ENCODE measurements around the gene SCYGR8.
A peak's percentile ranks its signal among the peaks of the same experiment; 100 is the strongest.

SCYGR8 gene

GRCh38 chr2:227759411-227760118 lies 13.9 kb downstream of the SCYGR8 start:
- DNase-seq (ENCODE audit: extremely low read depth in 1 of 2, low read depth in 1 of 2) = no peak

DNA sequence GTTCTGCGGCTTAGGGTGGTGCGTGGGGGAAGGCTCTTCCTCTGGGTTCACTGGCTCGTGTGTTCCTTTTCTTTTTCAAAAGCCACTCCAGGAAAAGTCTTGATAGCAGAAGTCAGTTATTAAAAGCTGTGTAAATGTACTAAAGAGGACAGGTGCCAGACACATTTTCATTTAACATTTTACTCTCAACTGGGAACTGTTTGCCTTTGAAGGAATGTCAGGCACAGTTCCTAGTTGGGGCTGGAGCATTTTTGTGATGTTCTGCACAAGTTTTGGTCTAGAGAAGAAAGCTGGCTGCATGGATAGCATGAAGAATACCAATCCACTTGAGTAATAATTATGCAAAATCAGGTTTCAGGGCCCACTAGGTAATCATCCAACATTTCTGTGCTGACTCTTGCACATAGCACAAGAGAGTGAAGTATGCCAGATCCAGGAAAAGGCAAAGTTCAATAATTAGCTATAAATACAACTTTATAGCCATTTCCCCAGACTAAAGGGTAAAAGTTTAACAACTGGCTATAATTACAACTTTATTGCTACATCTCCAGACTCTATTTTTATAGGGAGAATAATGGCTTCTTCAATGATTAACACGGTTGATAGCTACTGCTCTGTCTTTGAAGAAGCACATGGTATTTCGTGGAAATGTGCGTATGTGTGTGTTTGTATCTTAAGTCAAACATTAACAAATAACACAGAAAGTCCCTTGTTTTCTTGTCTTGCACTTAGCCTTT lies 16.2 kb downstream of the SCYGR8 start:
- no peak for DNase-seq (ENCODE audit: extremely low read depth in 1 of 2, low read depth in 1 of 2)

- no peak for DNase-seq (ENCODE audit: extremely low read depth in 1 of 2, low read depth in 1 of 2)
Measured at GRCh38 chr2:227765788-227766372, 20.2 kb downstream of the SCYGR8 start.

DNA sequence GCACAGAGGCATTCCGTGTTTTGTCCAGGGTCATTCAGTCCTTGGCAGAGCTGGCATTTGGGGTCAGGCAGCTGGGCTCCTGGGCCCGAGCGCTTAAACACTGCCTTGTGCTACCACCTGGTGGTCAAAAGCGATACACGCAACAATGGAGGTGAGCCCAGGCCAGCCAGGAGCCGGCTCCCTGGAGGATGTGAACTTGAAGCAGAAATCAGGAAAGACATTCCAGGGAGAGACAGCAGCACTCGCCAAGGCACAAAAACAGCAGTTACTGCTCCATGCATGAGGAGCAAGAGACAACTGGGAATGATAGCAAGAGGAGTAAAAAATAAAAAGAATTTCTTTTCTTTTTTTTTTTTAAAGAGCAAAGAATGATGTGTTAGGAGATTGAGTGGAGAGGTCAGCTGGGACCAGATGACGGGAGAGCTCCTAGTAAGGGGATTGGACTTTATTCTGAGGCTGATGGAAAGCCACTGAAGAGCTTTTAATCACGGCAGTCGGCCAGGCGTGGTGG lies 20.7 kb downstream of the SCYGR8 start:
- peak; percentile 19 to 23 for DNase-seq (ENCODE audit: extremely low read depth in 1 of 2, low read depth in 1 of 2)

- DNase-seq (ENCODE audit: extremely low read depth in 1 of 2, low read depth in 1 of 2) = no peak
Measured at GRCh38 chr2:227767830-227768229, 22.1 kb downstream of the SCYGR8 start.

GRCh38 chr2:227772197-227772661 lies 26.5 kb downstream of the SCYGR8 start:
- DNase-seq (ENCODE audit: extremely low read depth in 1 of 2, low read depth in 1 of 2) = no peak

GRCh38 chr2:227772932-227773331 lies 27.2 kb downstream of the SCYGR8 start:
- DNase-seq (ENCODE audit: extremely low read depth in 1 of 2, low read depth in 1 of 2) = no peak

GRCh38 chr2:227774011-227774624 lies 28.4 kb downstream of the SCYGR8 start:
- no peak for DNase-seq (ENCODE audit: extremely low read depth in 1 of 2, low read depth in 1 of 2)

- no peak for DNase-seq (ENCODE audit: extremely low read depth in 1 of 2, low read depth in 1 of 2)
Measured at GRCh38 chr2:227774895-227775842, 29.5 kb downstream of the SCYGR8 start.

DNA sequence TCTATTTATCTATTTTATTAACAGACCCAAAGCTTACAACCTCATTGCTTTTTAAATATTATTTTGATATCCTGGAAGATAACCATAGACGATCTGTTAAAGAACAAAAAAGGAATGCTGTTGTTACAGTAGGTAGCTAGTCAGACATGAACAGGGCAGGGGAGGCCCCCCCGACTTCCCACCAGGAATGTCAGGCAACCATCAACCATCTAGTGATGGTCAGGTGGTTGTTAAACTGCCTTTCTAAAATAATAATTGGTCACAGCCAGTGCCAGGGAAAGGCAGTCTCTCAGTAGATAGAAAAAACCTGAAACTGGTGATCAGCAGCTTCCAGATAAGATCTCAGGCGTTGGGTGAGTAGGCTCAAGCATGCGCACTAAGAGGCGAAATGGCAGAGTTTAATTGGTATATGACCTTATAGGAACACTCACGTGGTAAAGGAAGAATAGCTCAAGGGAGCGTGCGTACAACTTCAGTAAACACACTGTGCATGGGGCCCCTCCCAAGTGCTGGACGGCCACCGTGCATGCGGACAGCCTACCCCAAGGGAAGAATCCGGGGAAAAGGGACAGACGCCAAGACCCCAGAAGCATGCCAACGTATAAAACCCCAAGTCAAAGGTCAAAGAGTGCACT lies 35.4 kb downstream of the SCYGR8 start:
- DNase-seq (ENCODE audit: extremely low read depth in 1 of 2, low read depth in 1 of 2) = no peak

DNA sequence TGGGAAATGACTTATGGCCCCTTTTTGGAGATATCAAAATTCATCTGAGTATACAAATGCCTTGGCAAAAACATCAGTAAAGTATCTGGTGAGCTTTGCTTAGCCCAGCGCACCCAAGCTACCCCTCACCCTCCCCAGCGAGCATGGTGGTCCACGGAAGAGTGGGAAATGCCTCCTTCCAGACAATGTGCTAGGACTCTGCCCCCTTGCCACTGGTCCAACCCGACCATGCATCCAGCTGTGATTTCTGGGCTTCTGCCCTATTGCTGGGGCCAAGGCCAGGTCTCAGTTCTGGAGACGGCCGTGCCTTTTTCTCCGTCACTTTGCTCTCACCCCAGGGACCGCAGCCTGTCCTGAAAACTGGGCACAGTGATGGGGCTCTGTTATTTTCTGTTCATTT lies 36.1 kb downstream of the SCYGR8 start:
- no peak for DNase-seq (ENCODE audit: extremely low read depth in 1 of 2, low read depth in 1 of 2)

GRCh38 chr2:227782804-227783203 lies 37.1 kb downstream of the SCYGR8 start:
- DNase-seq (ENCODE audit: extremely low read depth in 1 of 2, low read depth in 1 of 2) = no peak

DNA sequence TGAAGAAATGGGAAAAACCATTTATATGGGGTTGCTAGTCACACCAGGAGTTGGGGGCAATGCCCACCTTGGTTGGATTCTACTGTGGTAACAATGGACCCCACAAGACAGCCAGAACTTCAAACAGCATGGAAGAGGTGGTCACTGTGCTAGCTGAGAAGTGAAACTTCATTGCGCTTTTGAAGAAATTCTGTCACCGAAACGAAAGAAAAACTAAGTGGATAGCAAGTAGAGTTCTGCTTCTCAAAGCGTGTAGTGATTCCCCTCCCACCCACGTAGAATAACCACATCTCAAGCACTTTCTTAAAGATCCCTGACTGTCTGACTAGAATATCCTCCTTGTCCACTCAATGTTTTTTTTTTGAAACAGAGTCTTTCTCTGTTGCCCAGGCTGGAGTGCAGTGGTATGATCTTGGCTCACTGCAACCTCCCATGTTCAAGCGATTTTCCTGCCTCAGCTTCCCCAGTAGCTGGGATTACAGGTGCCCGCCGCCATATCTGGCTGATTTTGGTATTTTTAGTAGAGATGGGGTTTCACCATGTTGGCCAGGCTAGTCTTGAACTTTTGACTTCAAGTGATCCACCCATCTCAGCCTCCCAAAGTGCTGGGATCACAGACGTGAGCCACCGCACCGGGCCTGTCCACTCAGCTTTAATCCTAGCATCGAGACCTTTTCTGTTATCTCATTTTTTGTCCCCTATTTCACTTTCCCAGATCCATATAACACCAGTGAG lies 37.9 kb downstream of the SCYGR8 start:
- DNase-seq (ENCODE audit: extremely low read depth in 1 of 2, low read depth in 1 of 2) = no peak

GRCh38 chr2:227785293-227785692 lies 39.6 kb downstream of the SCYGR8 start:
- DNase-seq (ENCODE audit: extremely low read depth in 1 of 2, low read depth in 1 of 2) = no peak

- DNase-seq (ENCODE audit: extremely low read depth in 1 of 2, low read depth in 1 of 2) = no peak
Measured at GRCh38 chr2:227788561-227789018, 42.9 kb downstream of the SCYGR8 start.

DNA sequence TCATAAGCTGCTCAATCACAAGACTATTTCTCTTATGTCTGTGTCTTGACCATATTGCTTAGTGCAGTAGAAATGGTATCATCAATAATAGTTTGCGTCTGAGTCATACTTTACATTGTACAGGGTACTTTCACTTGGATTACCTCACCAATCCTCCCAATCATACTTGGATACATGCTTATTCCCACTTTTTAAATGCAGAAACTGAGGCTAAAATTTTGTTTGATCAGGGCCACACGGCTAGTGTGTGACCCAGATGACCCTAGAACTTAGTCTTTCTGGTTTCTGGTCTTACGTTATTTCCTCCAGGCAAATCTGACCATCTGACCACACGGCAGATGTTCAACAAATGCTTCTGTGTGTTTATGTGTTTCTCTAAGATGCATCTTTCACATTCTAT lies 44.1 kb downstream of the SCYGR8 start:
- DNase-seq (ENCODE audit: extremely low read depth in 1 of 2, low read depth in 1 of 2) = no peak

DNA sequence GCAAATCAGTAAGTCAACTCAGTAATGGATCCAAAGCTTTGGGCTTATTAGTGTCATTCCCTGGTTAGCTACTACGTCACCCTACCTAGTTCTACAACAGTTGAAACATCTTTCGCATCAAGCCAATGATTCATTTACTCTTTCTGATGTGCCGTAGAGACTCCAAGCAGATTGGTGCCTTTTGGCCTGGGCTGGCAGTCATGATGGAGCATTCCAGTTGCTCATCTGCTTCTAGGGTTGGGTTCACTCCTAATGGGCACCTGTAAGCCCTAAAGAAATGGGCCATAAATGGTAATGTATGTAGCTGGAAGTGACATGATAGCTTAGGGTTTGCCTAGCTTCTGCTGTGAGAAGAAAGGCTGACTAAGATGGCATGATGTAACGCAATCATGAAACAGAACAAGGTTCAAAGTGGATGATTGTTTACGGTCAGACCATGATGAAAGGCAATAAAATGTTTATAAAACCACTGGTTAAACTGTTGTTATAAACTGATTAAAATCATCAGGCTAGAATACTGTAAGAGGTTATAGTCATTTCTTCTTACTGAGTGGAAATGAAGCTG lies 47.5 kb downstream of the SCYGR8 start:
- no peak for DNase-seq (ENCODE audit: extremely low read depth in 1 of 2, low read depth in 1 of 2)

Measured in stimulated activated CD8-positive, alpha-beta memory T cell treated with anti-CD3 and anti-CD28 coated beads, Interleukin-7, amount 100 ng/mL, for 48 hours (primary cell).